ENCODE results near the gene KRT86.

GRCh38 chr12:52319097-52319496 lies 44.7 kb downstream of the KRT86 start:
- TF ChIP-seq CTCF (conservative IDR thresholded peaks at IDR 0.05 in 1 of 2, IDR thresholded peaks at IDR 0.05 in 1 of 2; ENCODE audit: low read depth in 1 of 2, low read length in 2 of 2) (no peak), EZH2 (IDR thresholded peaks at IDR 0.05; ENCODE audit: low read length, missing control alignments) (no peak)
